ENCODE measurements around the gene OR2AT4. TPM values are rescaled to one million over a fixed set of nuclear protein-coding genes. Genes with fewer than 3 reads are reported as not detected.

Gene OR2AT4
- total RNA-seq, 1 donor from 2014 or later, result not detected

GRCh38 chr11:75133976-75134375, 37.3 kb upstream of the OR2AT4 start:
- no peak overlapping the region for H3K4me3 Mint-ChIP-seq (ENCODE audit: unreplicated experiment)
- peaks cover 32% of the 10 kb centered on the region for H3K27me3 Mint-ChIP-seq (ENCODE audit: low read depth)
- no peak for TF ChIP-seq CTCF (IDR thresholded peaks at IDR 0.05)
- H3K27ac Mint-ChIP-seq (ENCODE audit: unreplicated experiment), result no peak overlapping the region
- no peaks in the 10 kb centered on the region for H3K9me3 Mint-ChIP-seq (ENCODE audit: low read depth)
- DNase-seq (ENCODE audit: low spot score), result no peak
- no peaks in the 10 kb centered on the region for H3K4me1 Mint-ChIP-seq (ENCODE audit: low read depth)
- peaks cover 4% of the 10 kb centered on the region for H3K36me3 Mint-ChIP-seq (ENCODE audit: low read depth)

- Mint-ChIP-seq H3K9me3 (ENCODE audit: low read depth) (peaks cover 4% of the 10 kb centered on the region), H3K4me1 (ENCODE audit: low read depth) (no peaks in the 10 kb centered on the region), H3K27ac (ENCODE audit: unreplicated experiment) (no peak overlapping the region), H3K27me3 (ENCODE audit: low read depth) (peaks cover 24% of the 10 kb centered on the region), H3K36me3 (ENCODE audit: low read depth) (peaks cover 2% of the 10 kb centered on the region), H3K4me3 (ENCODE audit: unreplicated experiment) (no peak overlapping the region)
- TF ChIP-seq CTCF (IDR thresholded peaks at IDR 0.05), result no peak
- no peak for DNase-seq (ENCODE audit: low spot score)
These were observed 35.4 kb upstream of the OR2AT4 start for GRCh38 chr11:75132080-75132479.

GRCh38 chr11:75126564-75126963, 29.9 kb upstream of the OR2AT4 start:
- no peak for DNase-seq (ENCODE audit: low spot score)
- Mint-ChIP-seq H3K9me3 (ENCODE audit: low read depth) (peaks cover 4% of the 10 kb centered on the region), H3K27me3 (ENCODE audit: low read depth) (peaks cover 19% of the 10 kb centered on the region), H3K36me3 (ENCODE audit: low read depth) (peaks cover 2% of the 10 kb centered on the region), H3K4me3 (ENCODE audit: unreplicated experiment) (no peak overlapping the region), H3K4me1 (ENCODE audit: low read depth) (no peaks in the 10 kb centered on the region), H3K27ac (ENCODE audit: unreplicated experiment) (no peak overlapping the region)
- no peak for TF ChIP-seq CTCF (IDR thresholded peaks at IDR 0.05)

GRCh38 chr11:75118577-75118976, 21.9 kb upstream of the OR2AT4 start:
- Mint-ChIP-seq H3K27ac (ENCODE audit: unreplicated experiment) (no peak overlapping the region), H3K9me3 (ENCODE audit: low read depth) (peaks cover 33% of the 10 kb centered on the region), H3K4me1 (ENCODE audit: low read depth) (no peaks in the 10 kb centered on the region), H3K36me3 (ENCODE audit: low read depth) (peaks cover 6% of the 10 kb centered on the region), H3K4me3 (ENCODE audit: unreplicated experiment) (no peak overlapping the region), H3K27me3 (ENCODE audit: low read depth) (peaks cover 8% of the 10 kb centered on the region)
- TF ChIP-seq CTCF (IDR thresholded peaks at IDR 0.05), result no peak
- DNase-seq (ENCODE audit: low spot score), result no peak

- no peak overlapping the region for H3K4me3 Mint-ChIP-seq (ENCODE audit: unreplicated experiment)
- H3K27ac Mint-ChIP-seq (ENCODE audit: unreplicated experiment), result no peak overlapping the region
- no peaks in the 10 kb centered on the region for H3K4me1 Mint-ChIP-seq (ENCODE audit: low read depth)
- H3K27me3 Mint-ChIP-seq (ENCODE audit: low read depth), result no peaks in the 10 kb centered on the region
- no peak for DNase-seq (ENCODE audit: low spot score)
- H3K9me3 Mint-ChIP-seq (ENCODE audit: low read depth), result peaks cover 54% of the 10 kb centered on the region
- no peak for TF ChIP-seq CTCF (IDR thresholded peaks at IDR 0.05)
- peaks cover 8% of the 10 kb centered on the region for H3K36me3 Mint-ChIP-seq (ENCODE audit: low read depth)
These were observed 17.8 kb upstream of the OR2AT4 start for GRCh38 chr11:75114465-75114864.

All from chondrocyte (in vitro differentiated cells).